SJSA1 (cell line): ENCODE measurements around the gene MREG. TPM values are rescaled to one million over a fixed set of nuclear protein-coding genes. Genes with fewer than 3 reads are reported as not detected.
"Not testable (repeated sequence)": the region's sequence is repeated elsewhere in the genome, so short reads cannot be mapped to it uniquely, and the experiment has no call there.

Experiments
- DNase-seq, 2 experiments: peaks; one replicate each; pipeline ENCODE4 v3.0.0-alpha.2; 2015 to 2020; ENCODE audit warnings: low spot score in 2 of 2, low read depth in 1 of 2
- H3K27ac ChIP-seq: fragments of 250-450 bp; sonication (Bioruptor Pico); 2 replicates; pipeline ENCODE4 v1.5.1; 2020; ENCODE audit warnings: mild to moderate bottlenecking, moderate library complexity
- H3K27me3 ChIP-seq: fragments of 250-450 bp; sonication (Bioruptor Pico); replicated peaks from 2 replicates; pipeline ENCODE4 v1.5.1; 2020; ENCODE audit warnings: mild to moderate bottlenecking, moderate library complexity
- H3K36me3 ChIP-seq: fragments of 250-450 bp; sonication (Bioruptor Pico); 2 replicates; pipeline ENCODE4 v1.5.1; 2020; ENCODE audit warnings: mild to moderate bottlenecking
- H3K4me1 ChIP-seq: fragments of 250-450 bp; sonication (Bioruptor Pico); replicated peaks from 2 replicates; pipeline ENCODE4 v1.6.1; 2021; ENCODE audit warnings: mild to moderate bottlenecking
- H3K4me3 ChIP-seq: fragments of 250-450 bp; sonication (Bioruptor Pico); 2 replicates; pipeline ENCODE4 v1.5.1; 2020; ENCODE audit warnings: mild to moderate bottlenecking
- H3K9me3 ChIP-seq: fragments of 250-450 bp; sonication (Bioruptor Pico); replicated peaks from 2 replicates; pipeline ENCODE4 v1.5.1; 2020; ENCODE audit warnings: mild to moderate bottlenecking
- total RNA-seq: library from RNA; depleted of rRNA; stranded (reverse); fragments of >200 nt; shearing (Covaris generic); gene quantifications from 2 replicates; pipeline ENCODE4 v1.2.3, GENCODE V29; 2014

MREG gene
- total RNA-seq, 1 experiment from 2014 or later = 1.9 TPM

- DNase-seq, H3K9me3 ChIP-seq, H3K27me3 ChIP-seq, H3K4me3 ChIP-seq, H3K4me1 ChIP-seq, H3K36me3 ChIP-seq, H3K27ac ChIP-seq: not testable (repeated sequence)
These were observed 24.7 kb downstream of the MREG start for GRCh38 chr2:215988556-215989207.

GRCh38 chr2:215985257-215985656 lies 28.1 kb downstream of the MREG start:
- Histone ChIP-seq H3K36me3 (no peaks in the 10 kb centered on the region), H3K9me3 (0 out of 2 replicates have a peak, but pooled peaks cover 2% of the 10 kb centered on the region), H3K4me3 (no peak overlapping the region), H3K4me1 (no peaks in the 10 kb centered on the region), H3K27me3 (no peaks in the 10 kb centered on the region), H3K27ac (no peak overlapping the region)
- DNase-seq = no peak

DNA sequence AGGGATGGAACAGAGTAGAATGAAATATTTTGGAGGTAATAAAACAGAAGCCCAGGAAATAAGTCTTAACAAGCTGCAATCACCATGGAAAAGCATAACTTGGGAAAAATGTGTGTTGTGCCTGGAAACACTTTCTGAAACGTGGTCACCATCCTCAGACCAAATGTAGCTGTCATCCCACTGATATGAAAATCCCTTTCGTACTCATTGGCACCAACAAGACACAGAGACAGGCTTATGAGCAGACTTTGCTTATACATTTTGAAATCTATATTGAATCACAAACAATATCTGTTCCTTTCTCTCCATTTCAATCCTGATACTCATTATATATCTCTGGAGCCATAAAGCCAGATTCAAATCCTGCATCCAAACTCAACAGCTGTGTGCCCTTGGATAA lies 28.7 kb downstream of the MREG start:
- no peaks in the 10 kb centered on the region for H3K4me1 ChIP-seq
- H3K4me3 ChIP-seq = no peak overlapping the region
- H3K9me3 ChIP-seq = 0 out of 2 replicates have a peak, but pooled peaks cover 2% of the 10 kb centered on the region
- no peaks in the 10 kb centered on the region for H3K27me3 ChIP-seq
- H3K27ac ChIP-seq = no peak overlapping the region
- DNase-seq = no peak
- no peaks in the 10 kb centered on the region for H3K36me3 ChIP-seq

DNA sequence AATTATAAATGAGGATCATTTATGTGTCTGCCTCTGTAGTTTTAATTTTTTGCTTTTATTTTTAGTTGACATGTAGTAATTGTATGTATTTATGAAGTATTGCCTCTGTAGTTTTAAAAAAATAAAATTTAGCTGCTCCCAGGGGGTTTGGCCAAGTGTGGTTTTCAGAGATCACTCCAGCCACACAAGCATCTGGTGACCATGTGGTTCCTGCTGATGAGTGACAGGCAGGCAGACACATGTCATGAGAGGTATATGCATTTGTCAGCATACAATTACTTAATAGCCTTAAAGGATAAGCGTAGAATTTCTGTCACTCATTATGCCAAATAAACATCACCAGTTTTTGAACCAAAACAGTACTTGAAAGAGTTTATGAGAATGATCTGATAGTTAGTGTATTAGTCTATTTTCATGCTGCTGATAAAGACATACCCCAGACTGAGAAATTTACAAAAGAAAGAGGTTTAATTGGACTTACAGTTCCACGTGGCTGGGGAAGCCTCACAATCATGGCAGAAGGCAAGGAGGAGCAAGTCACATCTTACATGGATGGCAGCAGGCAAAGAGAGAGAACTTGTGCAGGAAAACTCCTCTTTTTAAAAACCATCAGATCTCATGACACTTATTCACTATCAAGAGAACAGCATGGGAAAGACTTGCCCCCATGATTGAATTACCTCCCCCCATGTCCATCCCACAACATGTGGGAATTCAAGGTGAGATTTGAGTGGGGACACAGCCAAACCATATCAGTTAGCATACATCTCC lies 29.6 kb downstream of the MREG start:
- no peak for DNase-seq
- no peaks in the 10 kb centered on the region for H3K4me1 ChIP-seq
- no peaks in the 10 kb centered on the region for H3K27me3 ChIP-seq
- H3K36me3 ChIP-seq = no peaks in the 10 kb centered on the region
- no peaks in the 10 kb centered on the region for H3K9me3 ChIP-seq
- H3K4me3 ChIP-seq = no peak overlapping the region
- H3K27ac ChIP-seq = no peak overlapping the region

DNA sequence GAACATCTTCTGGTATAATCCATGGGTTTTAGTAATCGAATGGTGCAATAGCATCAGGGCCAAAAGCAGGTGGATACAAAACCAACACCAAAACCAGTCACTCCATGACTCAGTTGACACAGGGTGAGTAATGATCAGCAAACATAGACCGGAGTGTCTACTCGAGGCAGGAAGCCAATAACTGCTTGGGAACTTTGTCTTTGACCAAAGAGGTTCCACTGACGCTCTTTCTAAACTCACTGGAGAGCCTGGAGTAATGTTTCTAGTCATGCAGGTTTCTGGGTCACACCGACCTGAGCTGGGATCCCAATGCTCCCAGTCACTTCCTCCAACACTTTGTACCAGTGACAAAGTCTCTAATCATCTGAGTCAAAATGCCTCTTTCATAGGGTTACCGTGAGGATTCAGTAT lies 30.9 kb downstream of the MREG start:
- H3K27ac ChIP-seq = no peak overlapping the region

DNA sequence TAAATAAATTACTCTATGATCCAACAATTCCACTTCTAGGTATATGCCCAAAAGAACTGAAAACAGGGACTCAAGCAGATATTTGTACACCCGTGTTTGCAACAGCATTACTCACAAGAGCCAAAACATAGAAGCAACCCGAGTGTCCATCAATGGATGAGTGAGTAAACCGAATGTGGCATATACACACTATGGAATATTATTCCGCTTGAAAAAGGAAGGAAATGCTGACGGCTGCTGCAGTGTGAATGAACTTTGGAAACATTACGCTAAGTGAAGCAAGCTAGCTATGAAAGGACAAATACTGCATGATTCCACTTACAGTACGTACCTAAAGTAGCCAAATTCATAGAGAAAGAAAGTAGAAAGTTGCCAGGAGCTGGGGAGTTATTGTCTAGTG lies 32.2 kb downstream of the MREG start:
- Histone ChIP-seq H3K4me3 (no peak overlapping the region), H3K9me3 (no peaks in the 10 kb centered on the region), H3K36me3 (no peaks in the 10 kb centered on the region), H3K4me1 (no peaks in the 10 kb centered on the region), H3K27ac (no peak overlapping the region), H3K27me3 (no peaks in the 10 kb centered on the region)
- DNase-seq = no peak

More for the DNA sequence above, 30.9 kb downstream of the MREG start:
- H3K36me3 ChIP-seq = no peaks in the 10 kb centered on the region
- no peak overlapping the region for H3K4me3 ChIP-seq
- no peak for DNase-seq
- no peaks in the 10 kb centered on the region for H3K4me1 ChIP-seq
- no peaks in the 10 kb centered on the region for H3K27me3 ChIP-seq
- H3K9me3 ChIP-seq = no peaks in the 10 kb centered on the region

- H3K4me1 ChIP-seq = no peaks in the 10 kb centered on the region
- H3K4me3 ChIP-seq = no peak overlapping the region
- H3K36me3 ChIP-seq = no peaks in the 10 kb centered on the region
- no peaks in the 10 kb centered on the region for H3K9me3 ChIP-seq
- no peak for DNase-seq
- H3K27ac ChIP-seq = no peak overlapping the region
- H3K27me3 ChIP-seq = no peaks in the 10 kb centered on the region
These were observed 33.7 kb downstream of the MREG start for GRCh38 chr2:215979620-215980019.

DNA sequence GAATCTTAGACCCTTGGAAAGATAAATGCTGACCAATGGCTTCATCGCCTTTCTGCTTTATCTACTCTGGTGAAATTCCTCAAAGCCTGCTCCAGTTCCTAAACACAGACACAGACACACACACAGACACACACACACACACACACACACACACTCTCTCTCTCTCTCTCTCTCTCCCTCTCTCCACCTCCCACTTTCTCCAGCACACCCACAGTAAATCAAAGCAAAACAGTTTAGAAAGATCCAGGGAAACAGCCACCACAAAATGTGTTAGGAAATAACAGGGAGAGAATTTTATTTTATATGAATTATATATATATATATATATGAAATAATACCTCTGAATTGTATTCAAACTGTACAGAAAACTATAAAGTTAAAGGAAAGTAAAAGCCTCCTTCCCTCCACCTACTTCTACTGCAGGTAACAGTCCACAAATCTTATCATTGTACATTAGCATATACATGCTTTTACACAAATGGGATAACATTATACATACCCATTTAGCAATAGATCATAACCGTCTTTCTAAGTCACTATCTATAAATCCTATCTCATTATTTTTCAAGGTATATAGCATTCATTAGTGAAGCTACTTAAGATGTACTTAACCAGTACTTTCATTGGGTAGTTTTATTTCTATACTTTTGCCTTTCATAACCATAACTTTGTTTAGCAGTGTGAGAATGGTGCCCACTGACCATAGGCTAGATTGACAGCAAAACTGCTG lies 38.5 kb downstream of the MREG start:
- H3K36me3 ChIP-seq = no peaks in the 10 kb centered on the region
- H3K27me3 ChIP-seq = no peaks in the 10 kb centered on the region
- DNase-seq = no peak
- no peaks in the 10 kb centered on the region for H3K9me3 ChIP-seq
- no peaks in the 10 kb centered on the region for H3K4me1 ChIP-seq
- no peak overlapping the region for H3K27ac ChIP-seq
- H3K4me3 ChIP-seq = no peak overlapping the region

- DNase-seq = no peak
- Histone ChIP-seq H3K27me3 (no peaks in the 10 kb centered on the region), H3K4me1 (no peaks in the 10 kb centered on the region), H3K9me3 (no peaks in the 10 kb centered on the region), H3K27ac (no peak overlapping the region), H3K4me3 (no peak overlapping the region), H3K36me3 (no peaks in the 10 kb centered on the region)
These were observed 39.2 kb downstream of the MREG start for GRCh38 chr2:215973954-215974699.

- Histone ChIP-seq H3K4me1 (no peaks in the 10 kb centered on the region), H3K9me3 (no peaks in the 10 kb centered on the region), H3K27me3 (no peaks in the 10 kb centered on the region), H3K36me3 (no peaks in the 10 kb centered on the region), H3K4me3 (no peak overlapping the region), H3K27ac (no peak overlapping the region)
- no peak for DNase-seq
These were observed 40.1 kb downstream of the MREG start for GRCh38 chr2:215973145-215973792.

DNA sequence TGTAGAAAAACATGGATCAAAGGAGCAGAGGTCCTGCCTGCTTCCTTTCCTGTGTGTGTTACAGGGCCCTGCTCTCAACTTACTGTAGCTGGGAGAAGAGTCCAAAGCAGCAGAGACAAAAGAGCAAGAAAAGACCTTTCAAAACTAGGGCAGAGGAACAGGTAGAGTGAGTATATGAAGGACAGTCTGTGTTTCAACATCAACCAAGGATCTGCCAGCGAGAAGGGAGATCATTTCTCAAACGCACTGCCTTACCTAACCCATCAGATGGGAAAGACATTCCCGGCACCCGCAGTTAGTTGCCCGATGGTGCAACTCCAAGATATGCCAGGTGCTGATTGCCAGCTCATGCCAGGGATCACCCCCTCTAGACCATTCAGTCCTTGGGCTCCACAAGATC lies 41.7 kb downstream of the MREG start:
- no peaks in the 10 kb centered on the region for H3K9me3 ChIP-seq
- no peaks in the 10 kb centered on the region for H3K27me3 ChIP-seq
- no peak overlapping the region for H3K4me3 ChIP-seq
- H3K36me3 ChIP-seq = no peaks in the 10 kb centered on the region
- no peak overlapping the region for H3K27ac ChIP-seq
- no peaks in the 10 kb centered on the region for H3K4me1 ChIP-seq
- no peak for DNase-seq

- H3K27me3 ChIP-seq, DNase-seq, H3K36me3 ChIP-seq, H3K4me1 ChIP-seq, H3K27ac ChIP-seq, H3K4me3 ChIP-seq, H3K9me3 ChIP-seq: not testable (repeated sequence)
These were observed 42.5 kb downstream of the MREG start for GRCh38 chr2:215970894-215971293.

DNA sequence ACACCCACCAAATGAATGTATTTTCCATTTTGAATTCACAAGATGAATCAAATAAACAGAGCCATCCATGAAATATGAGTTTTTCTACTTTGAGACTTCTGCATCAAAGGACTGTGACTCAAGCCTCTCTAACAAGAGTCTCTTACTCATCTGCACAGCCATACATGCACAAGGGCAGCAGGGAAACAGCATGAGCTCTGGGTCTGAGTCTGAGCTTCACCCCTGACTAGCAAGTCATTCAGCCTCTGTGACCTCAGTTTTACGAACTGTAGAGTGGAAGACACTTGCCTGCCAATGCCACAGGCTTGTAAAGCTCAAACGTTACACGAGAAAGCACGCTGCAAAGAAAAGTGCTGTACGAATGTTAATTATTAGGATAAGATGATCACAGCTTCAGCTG lies 42.9 kb downstream of the MREG start:
- no peaks in the 10 kb centered on the region for H3K27me3 ChIP-seq
- no peak for DNase-seq
- H3K9me3 ChIP-seq = no peaks in the 10 kb centered on the region
- no peaks in the 10 kb centered on the region for H3K36me3 ChIP-seq
- H3K4me1 ChIP-seq = no peaks in the 10 kb centered on the region
- no peak overlapping the region for H3K4me3 ChIP-seq
- H3K27ac ChIP-seq = no peak overlapping the region
